H1 (cell line): ENCODE data around the gene ADAMTS14. TPM values are rescaled to one million over a fixed set of nuclear protein-coding genes. Genes with fewer than 3 reads are reported as not detected.

Experiments used
- CTCF ChIA-PET: fragments of 300-600 bp; sonication (Branson Sonifier 250); formaldehyde crosslinking; loops from one replicate; lab custom pipeline; 2021; ENCODE audit not compliant: partially characterized antibody; lab: Charles Lee
- POLR2A ChIA-PET: fragments of 300-600 bp; sonication (Branson Sonifier 250); formaldehyde crosslinking; loops from one replicate; lab custom pipeline; 2021; ENCODE audit warnings: inconsistent platforms; ENCODE audit not compliant: partially characterized antibody; lab: Charles Lee
- DNase-seq, 2 experiments: peaks; one replicate each; pipeline versions ENCODE4 v3.0.0 to v3.0.0-alpha.2; 2010 to 2022; ENCODE audit warnings: low spot score in 2 of 2, low read depth in 1 of 2, mixed read lengths in 1 of 2
- FAIRE-seq: peaks from 2 replicates; lab custom pipeline; 2011; peaks lifted over from hg19 to GRCh38; lab: Jason Lieb, UNC
- H2AFZ ChIP-seq: 2 replicates; pipeline ENCODE4 v1.8.1; 2012; ENCODE audit warnings: low read length, inconsistent platforms
- H2AK5ac ChIP-seq: 2 replicates; pipeline ENCODE4 v1.6.1; 2013; ENCODE audit warnings: low read depth, low read length
- H2BK120ac ChIP-seq: replicated peaks from 2 replicates; pipeline ENCODE3; 2013; ENCODE audit warnings: low read depth, low read length, inconsistent platforms
- H2BK12ac ChIP-seq: 2 replicates; pipeline ENCODE4 v1.6.1; 2013; ENCODE audit warnings: low read depth, low read length
- H2BK15ac ChIP-seq: 2 replicates; pipeline ENCODE4 v1.6.1; 2013; ENCODE audit warnings: low read length
- H2BK20ac ChIP-seq: 2 replicates; pipeline ENCODE4 v1.6.1; 2013; ENCODE audit warnings: low read length
- H2BK5ac ChIP-seq: 2 replicates; pipeline ENCODE4 v1.6.1; 2013; ENCODE audit warnings: low read depth, low read length
- H3K14ac ChIP-seq: 2 replicates; pipeline ENCODE4 v1.6.1; 2013; ENCODE audit warnings: inconsistent platforms; ENCODE audit not compliant: insufficient read length
- H3K18ac ChIP-seq: 2 replicates; pipeline ENCODE4 v1.6.1; 2013; ENCODE audit warnings: low read length; ENCODE audit errors: extremely low read depth
- H3K23ac ChIP-seq: 2 replicates; pipeline ENCODE4 v1.6.1; 2013; ENCODE audit warnings: inconsistent platforms; ENCODE audit not compliant: insufficient read length
- H3K23me2 ChIP-seq: 2 replicates; pipeline ENCODE4 v1.6.1; 2013; ENCODE audit warnings: low read depth, low read length
- H3K27ac ChIP-seq: 2 replicates; pipeline ENCODE4 v1.6.1; 2011; ENCODE audit warnings: low read depth, low read length, inconsistent platforms
- H3K27me3 ChIP-seq, 4 experiments: replicated peaks in 1 of 4; 1 replicate in 1 of 4; 2 replicates in 3 of 4; pipeline versions ENCODE4 v1.6.1 to v1.8.1; 2011 to 2013; ENCODE audit warnings: low read length in 3 of 4, mild to moderate bottlenecking in 3 of 4, inconsistent platforms in 2 of 4, mixed read lengths in 2 of 4, moderate library complexity in 1 of 4; ENCODE audit not compliant: control insufficient read depth in 3 of 4, insufficient read depth in 3 of 4; ENCODE audit errors: extremely low read depth in 1 of 4
- H3K36me3 ChIP-seq, 4 experiments: 2 replicates each; pipeline versions ENCODE4 v1.6.1 to v1.8.1; 2011 to 2013; ENCODE audit warnings: mild to moderate bottlenecking in 4 of 4, low read length in 3 of 4, moderate library complexity in 2 of 4, control low read depth in 1 of 4, inconsistent platforms in 1 of 4; ENCODE audit not compliant: insufficient read depth in 4 of 4, control insufficient read depth in 2 of 4
- H3K4ac ChIP-seq: replicated peaks from 2 replicates; pipeline ENCODE3; 2013; ENCODE audit warnings: low read length, low read depth, mixed read lengths, inconsistent platforms; ENCODE audit not compliant: insufficient read length
- H3K4me1 ChIP-seq, 4 experiments: replicated peaks in 1 of 4; 1 replicate in 1 of 4; 2 replicates in 3 of 4; pipeline versions ENCODE4 v1.6.1 to v1.8.1; 2011 to 2013; ENCODE audit warnings: low read length in 3 of 4, inconsistent platforms in 2 of 4, mixed read lengths in 1 of 4; ENCODE audit not compliant: insufficient read depth in 4 of 4, control insufficient read depth in 3 of 4
- H3K4me2 ChIP-seq, 2 experiments: 2 replicates each; pipeline versions ENCODE4 v1.6.1 to v1.8.1; 2011 to 2013; ENCODE audit warnings: low read depth in 2 of 2, low read length in 2 of 2, control low read depth in 1 of 2, inconsistent platforms in 1 of 2, mild to moderate bottlenecking in 1 of 2; ENCODE audit not compliant: insufficient read depth in 1 of 2
- H3K4me3 ChIP-seq, 4 experiments: fragments of 200-600, 300-600 bp in 1 of 4; sonication (generic), shearing (Covaris generic), sonication (Bioruptor Twin) in 1 of 4; 2 replicates each; pipeline versions ENCODE4 v1.5.1 to v1.8.1; 2011 to 2016; ENCODE audit warnings: low read length in 4 of 4, low read depth in 3 of 4, control low read depth in 2 of 4, inconsistent platforms in 2 of 4, mild to moderate bottlenecking in 2 of 4, mixed read lengths in 1 of 4, moderate library complexity in 1 of 4; ENCODE audit not compliant: insufficient read depth in 2 of 4; ENCODE audit errors: extremely low read depth in 1 of 4
- H3K56ac ChIP-seq: replicated peaks from 2 replicates; pipeline ENCODE3; 2013; ENCODE audit warnings: low read depth, mild to moderate bottlenecking, mixed read lengths, low read length, inconsistent platforms; ENCODE audit not compliant: insufficient read length
- H3K79me1 ChIP-seq: 2 replicates; pipeline ENCODE4 v1.6.1; 2013; ENCODE audit warnings: low read depth, low read length, control low read depth
- H3K79me2 ChIP-seq, 2 experiments: 2 replicates each; pipeline versions ENCODE4 v1.6.1 to v1.8.1; 2012 to 2013; ENCODE audit warnings: low read length in 2 of 2, mild to moderate bottlenecking in 2 of 2, inconsistent platforms in 1 of 2; ENCODE audit not compliant: insufficient read depth in 2 of 2, control insufficient read depth in 1 of 2
- H3K9ac ChIP-seq, 4 experiments: replicated peaks in 1 of 4; 1 replicate in 1 of 4; 2 replicates in 3 of 4; pipeline versions ENCODE4 v1.6.1 to v1.8.1; 2011 to 2013; ENCODE audit warnings: low read depth in 3 of 4, low read length in 3 of 4, control low read depth in 2 of 4, mild to moderate bottlenecking in 2 of 4, moderate library complexity in 2 of 4, inconsistent platforms in 1 of 4; ENCODE audit errors: extremely low read depth in 1 of 4
- H3K9me3 ChIP-seq, 2 experiments: 2 replicates each; pipeline versions ENCODE4 v1.6.1 to v1.8.1; 2012 to 2013; ENCODE audit warnings: mild to moderate bottlenecking in 2 of 2, moderate library complexity in 2 of 2, control low read depth in 1 of 2, inconsistent platforms in 1 of 2, low read depth in 1 of 2, low read length in 1 of 2, mixed read lengths in 1 of 2; ENCODE audit not compliant: insufficient read depth in 2 of 2
- H4K20me1 ChIP-seq, 2 experiments: replicated peaks in 1 of 2; 2 replicates each; pipeline versions ENCODE3 to v1.8.1; 2011 to 2013; ENCODE audit warnings: inconsistent platforms in 2 of 2, low read length in 2 of 2, mild to moderate bottlenecking in 1 of 2; ENCODE audit not compliant: insufficient read depth in 2 of 2, control insufficient read depth in 1 of 2
- H4K5ac ChIP-seq: 2 replicates; pipeline ENCODE4 v1.6.1; 2013; ENCODE audit warnings: low read length, low read depth, mixed read lengths, inconsistent platforms; ENCODE audit not compliant: insufficient read length
- H4K8ac ChIP-seq: 2 replicates; pipeline ENCODE4 v1.8.0; 2013; ENCODE audit warnings: mild to moderate bottlenecking, moderate library complexity, low read length, inconsistent platforms; ENCODE audit not compliant: insufficient read depth; ENCODE audit errors: extremely low read depth
- H4K91ac ChIP-seq: replicated peaks from 2 replicates; pipeline ENCODE3; 2013; ENCODE audit warnings: low read length, mixed read lengths, inconsistent platforms; ENCODE audit not compliant: insufficient read length
- BCL11A ChIP-seq, 2 experiments: IDR thresholded peaks; one replicate each; pipeline ENCODE4 v1.6.1; 2011; ENCODE audit warnings: low read depth in 2 of 2, low read length in 2 of 2, mild to moderate bottlenecking in 2 of 2
- EP300 ChIP-seq, 2 experiments: IDR thresholded peaks; 1 replicate in 1 of 2; 2 replicates in 1 of 2; pipeline ENCODE4 v1.6.1; 2011 to 2012; ENCODE audit warnings: low read depth in 2 of 2, low read length in 2 of 2, mild to moderate bottlenecking in 2 of 2, borderline replicate concordance in 1 of 2, inconsistent platforms in 1 of 2, moderate library complexity in 1 of 2
- JUN ChIP-seq: IDR thresholded peaks from 2 replicates; pipeline ENCODE4 v1.6.1; 2011; ENCODE audit warnings: low read depth, mild to moderate bottlenecking, improper control_type of control experiment, low read length
- KDM1A ChIP-seq: fragments of 200-600, 300-600 bp; sonication (generic); IDR thresholded peaks from 2 replicates; pipeline ENCODE4 v1.7.1; 2016; ENCODE audit warnings: mild to moderate bottlenecking, low read length, borderline replicate concordance
- SIRT6 ChIP-seq: IDR thresholded peaks from one replicate; pipeline ENCODE4 v1.7.1; 2012; ENCODE audit warnings: low read length, inconsistent platforms
- TAF7 ChIP-seq: optimal IDR thresholded peaks from 2 replicates; pipeline ENCODE3; 2011; ENCODE audit warnings: low read depth, mild to moderate bottlenecking, inconsistent platforms, low read length, moderate library complexity, borderline replicate concordance
- WGBS, 2 experiments: shearing (Covaris generic) in 1 of 2; methylation state at CpG; one replicate each; pipeline versions ENCODE4 v1.1.6 to v1.1.7; 2013 to 2015; ENCODE audit warnings: low lambda C conversion rate in 2 of 2, mixed read lengths in 2 of 2, inconsistent platforms in 1 of 2, low coverage in 1 of 2, missing lambda C conversion rate in 1 of 2; ENCODE audit not compliant: insufficient replicate concordance in 2 of 2, insufficient coverage in 1 of 2, insufficient read length in 1 of 2; ENCODE audit errors: extremely low coverage in 1 of 2, missing lambda C conversion rate in 1 of 2; 5-methylcytosine and 5-hydroxymethylcytosine counted together
- polyA plus RNA-seq, 7 experiments: library from polyadenylated mRNA; depleted of rRNA in 3 of 7; stranded (reverse) in 5 of 7; unstranded in 2 of 7; fragments of >200 nt in 5 of 7; fragments of 200-250 nt in 2 of 7; gene quantifications; 1 replicate in 5 of 7; 2 replicates in 1 of 7; 4 replicates in 1 of 7; pipeline versions ENCODE4 v1.2.1 to v1.2.3, GENCODE V29; 2011 to 2013; ENCODE audit warnings: missing spikeins in 2 of 7, mixed read lengths in 2 of 7
- total RNA-seq: library from RNA; stranded (reverse); fragmentation: NEBNext Ultra II Directional; extraction: Animal tissue kit (Norgen Biotek cat#: 25700); gene quantifications from 2 replicates; pipeline ENCODE4 v1.2.1, GENCODE V29; 2021
- TF ChIP-seq, protein P1 (sequence below): IDR thresholded peaks from 2 replicates; pipeline ENCODE4 v1.6.1; 2011; ENCODE audit warnings: low read depth, mild to moderate bottlenecking, low read length; ENCODE audit not compliant: insufficient read depth
- TF ChIP-seq, protein P2 (sequence below), 3 experiments: IDR thresholded peaks; 1 replicate in 2 of 3; 2 replicates in 1 of 3; pipeline versions ENCODE4 v1.5.1 to v1.6.1; 2011; ENCODE audit warnings: low read length in 3 of 3, mild to moderate bottlenecking in 3 of 3, inconsistent platforms in 2 of 3, low read depth in 1 of 3, moderate library complexity in 1 of 3; ENCODE audit not compliant: insufficient read depth in 1 of 3; ENCODE audit errors: control extremely low read depth in 1 of 3

The ADAMTS14 gene
- total and polyA plus RNA-seq, 2 of the 8 experiments (the other 6 are each of a cell fraction or from before 2014, with no cell fraction given) = 2.0 to 2.3 TPM

GRCh38 chr10:70668454-70668970 lies 3.8 kb upstream of the ADAMTS14 start:
- Histone ChIP-seq H3K36me3 (no peaks in the 10 kb centered on the region), H3K4ac (no peak overlapping the region), H3K23ac (no peak overlapping the region), H3K4me2 (no peak overlapping the region), H3K27me3 (peaks cover 0 to 21% (median 13%) of the 10 kb centered on the region in 4 experiments; a peak in 6 of 7 replicates), H3K56ac (no peak overlapping the region), H3K23me2 (peaks cover 6% of the 10 kb centered on the region; the same call in 1 of the 2 replicates), H3K4me1 (peaks cover 3 to 11% (median 3%) of the 10 kb centered on the region in 4 experiments; a peak in 6 of 7 replicates), H2BK12ac (no peak overlapping the region), H2BK20ac (no peak overlapping the region), H3K14ac (no peak overlapping the region), H3K18ac (no peak overlapping the region), H2AK5ac (no peak overlapping the region), H2BK5ac (no peak overlapping the region), H3K79me2 (no peaks in the 10 kb centered on the region), H3K27ac (no peak overlapping the region), H2AFZ (no peak overlapping the region), H4K8ac (no peak overlapping the region), H3K4me3 (no peak overlapping the region), H3K79me1 (no peaks in the 10 kb centered on the region), H2BK120ac (no peak overlapping the region), H3K9me3 (peaks cover 7 to 8% of the 10 kb centered on the region in 2 experiments; a peak in 3 of 4 replicates), H4K91ac (no peak overlapping the region), H4K5ac (no peak overlapping the region), H4K20me1 (no peaks in the 10 kb centered on the region), H2BK15ac (no peak overlapping the region), H3K9ac (no peak overlapping the region)
- ChIA-PET POLR2A (interaction anchor here (0.6 kb wide), 1 partner anchor 49 kb away, joined by 3 read pairs; no protein-coding TSS in a partner anchor), CTCF (interaction anchor here (1.0 to 2.0 kb wide), 2 partner anchors 15 to 108 kb away, joined by 3 to 11 read pairs; no protein-coding TSS in a partner anchor)
- TF ChIP-seq SIRT6 (no peak), BCL11A (IDR thresholded peaks at IDR 0.05; ENCODE audit: low read depth in 2 of 2, low read length in 2 of 2) (no peak), JUN (no peak), TAF7 (no peak), KDM1A (no peak), EP300 (IDR thresholded peaks at IDR 0.05; ENCODE audit: borderline replicate concordance in 1 of 2, low read depth in 2 of 2, low read length in 2 of 2) (no peak)
- TF ChIP-seq, protein P1, sequence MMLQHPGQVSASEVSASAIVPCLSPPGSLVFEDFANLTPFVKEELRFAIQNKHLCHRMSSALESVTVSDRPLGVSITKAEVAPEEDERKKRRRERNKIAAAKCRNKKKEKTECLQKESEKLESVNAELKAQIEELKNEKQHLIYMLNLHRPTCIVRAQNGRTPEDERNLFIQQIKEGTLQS = no peak
- TF ChIP-seq, protein P2, sequence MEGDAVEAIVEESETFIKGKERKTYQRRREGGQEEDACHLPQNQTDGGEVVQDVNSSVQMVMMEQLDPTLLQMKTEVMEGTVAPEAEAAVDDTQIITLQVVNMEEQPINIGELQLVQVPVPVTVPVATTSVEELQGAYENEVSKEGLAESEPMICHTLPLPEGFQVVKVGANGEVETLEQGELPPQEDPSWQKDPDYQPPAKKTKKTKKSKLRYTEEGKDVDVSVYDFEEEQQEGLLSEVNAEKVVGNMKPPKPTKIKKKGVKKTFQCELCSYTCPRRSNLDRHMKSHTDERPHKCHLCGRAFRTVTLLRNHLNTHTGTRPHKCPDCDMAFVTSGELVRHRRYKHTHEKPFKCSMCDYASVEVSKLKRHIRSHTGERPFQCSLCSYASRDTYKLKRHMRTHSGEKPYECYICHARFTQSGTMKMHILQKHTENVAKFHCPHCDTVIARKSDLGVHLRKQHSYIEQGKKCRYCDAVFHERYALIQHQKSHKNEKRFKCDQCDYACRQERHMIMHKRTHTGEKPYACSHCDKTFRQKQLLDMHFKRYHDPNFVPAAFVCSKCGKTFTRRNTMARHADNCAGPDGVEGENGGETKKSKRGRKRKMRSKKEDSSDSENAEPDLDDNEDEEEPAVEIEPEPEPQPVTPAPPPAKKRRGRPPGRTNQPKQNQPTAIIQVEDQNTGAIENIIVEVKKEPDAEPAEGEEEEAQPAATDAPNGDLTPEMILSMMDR (IDR thresholded peaks at IDR 0.05; ENCODE audit: control extremely low read depth in 1 of 3, insufficient read depth in 1 of 3, low read depth in 1 of 3, low read length in 3 of 3) = no peak
- 91% methylated on average over 10 of the region's 10 CpGs; no CpG with 5 or more reads in 1 of the 2 experiments for WGBS, 2 experiments
- FAIRE-seq = no peak
- no peak for DNase-seq
